ENCODE data around the gene NSUN6.
"Not testable (repeated sequence)": the region's sequence is repeated elsewhere in the genome, so short reads cannot be mapped to it uniquely, and the experiment has no call there.

NSUN6 gene

DNA sequence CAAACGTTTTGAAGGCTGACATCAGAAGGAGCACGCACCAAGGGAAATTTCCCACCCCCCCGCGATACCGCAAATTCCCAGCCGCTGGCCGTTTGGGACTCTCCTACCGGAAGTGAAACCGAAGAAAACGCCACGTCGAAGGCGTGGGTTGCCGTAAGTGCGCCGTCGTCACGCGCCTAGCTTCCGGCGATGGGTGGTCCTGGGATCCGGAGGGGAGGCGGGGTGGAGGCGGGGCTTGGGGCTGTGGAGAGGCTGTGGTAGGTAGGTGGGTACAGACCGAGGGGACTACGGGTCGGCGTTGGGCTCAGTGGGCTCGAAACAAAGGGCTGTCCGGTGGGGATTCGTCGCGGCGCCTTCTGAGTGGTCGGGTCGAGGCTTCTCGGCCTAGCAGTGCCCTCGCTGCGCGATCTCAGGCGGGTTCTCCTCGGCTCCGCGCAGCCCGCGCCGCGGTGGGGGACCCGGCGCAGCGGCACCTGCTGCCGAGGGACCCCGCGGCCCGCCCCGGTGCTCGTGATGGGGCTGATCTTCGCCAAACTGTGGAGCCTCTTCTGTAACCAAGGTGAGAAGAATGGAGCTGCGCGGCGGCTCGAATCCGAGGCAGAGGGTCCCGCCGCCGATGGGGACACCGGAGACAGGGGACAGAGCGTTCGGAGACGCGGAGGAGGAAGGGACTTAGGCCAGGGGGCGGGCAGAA, 7.9 kb upstream of the NSUN6 start, which contains the start of gene ARL5B:
Gene ARL5B (plus strand): TSS at position 307 of the 694 bp plus-strand sequence. CDS start 207 bp downstream, at position 514.
- peak; percentile 98 for DNase-seq (ENCODE audit: low spot score)

DNA sequence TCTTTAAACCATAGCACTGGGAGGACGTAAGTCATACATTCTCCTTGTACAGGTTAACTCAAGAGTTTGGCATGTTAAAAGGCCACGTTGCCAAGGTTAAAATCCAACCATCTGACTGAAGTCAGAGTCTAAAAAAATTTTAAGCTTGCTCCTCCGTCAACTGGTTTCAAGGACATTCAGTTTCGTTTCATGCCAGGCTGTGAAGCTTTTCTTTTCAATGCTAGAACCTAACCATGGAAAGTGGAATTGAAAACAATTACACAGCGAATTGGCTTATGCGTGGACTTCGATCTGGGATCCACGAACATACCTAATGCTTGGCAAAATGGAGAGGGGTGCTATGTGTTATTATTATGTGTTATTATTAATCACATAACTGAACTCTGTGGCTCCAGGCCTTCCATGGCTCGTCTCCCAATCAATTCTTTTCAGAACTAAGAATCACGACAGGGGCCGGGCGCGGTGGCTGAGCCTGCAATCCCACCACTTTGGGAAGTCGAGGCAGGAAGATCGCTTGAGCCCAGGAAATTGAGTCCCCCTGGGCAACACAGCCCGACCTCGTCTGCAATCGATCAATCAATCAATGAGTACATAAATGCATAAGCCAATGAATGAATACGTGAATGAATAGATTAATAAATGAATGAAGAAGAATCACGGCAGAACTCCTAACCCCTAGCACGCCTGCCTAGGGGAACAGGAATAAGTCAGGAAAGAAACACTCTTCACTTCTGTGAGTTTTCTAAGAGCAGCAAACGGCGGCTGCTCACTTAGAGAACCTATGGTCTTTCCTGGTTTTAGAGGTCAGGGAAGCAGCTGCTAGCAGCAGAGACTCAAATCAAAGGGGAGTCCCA, 7.1 kb upstream of the NSUN6 start:
- peak; percentile 66 for DNase-seq (ENCODE audit: low spot score)

DNA sequence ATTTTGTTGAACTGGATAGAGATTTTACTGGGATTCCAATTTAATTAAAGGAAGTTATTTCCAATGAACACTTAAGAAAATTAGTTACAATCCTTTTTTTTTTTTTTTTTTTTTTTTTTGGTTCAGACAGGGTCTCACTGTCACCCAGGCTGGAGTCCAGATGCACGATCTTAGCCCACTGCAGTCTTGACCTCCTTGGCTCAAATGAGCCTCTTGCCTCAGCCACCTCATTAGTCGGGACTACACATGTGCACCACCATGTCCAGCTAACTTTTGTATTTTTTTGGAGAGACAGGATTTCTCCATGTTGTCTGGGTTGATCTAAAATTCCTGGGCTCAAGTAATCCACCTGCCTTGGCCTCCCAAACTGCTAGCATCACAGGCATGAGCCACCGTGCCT, 5.3 kb upstream of the NSUN6 start:
- no peak for DNase-seq (ENCODE audit: low spot score)

DNA sequence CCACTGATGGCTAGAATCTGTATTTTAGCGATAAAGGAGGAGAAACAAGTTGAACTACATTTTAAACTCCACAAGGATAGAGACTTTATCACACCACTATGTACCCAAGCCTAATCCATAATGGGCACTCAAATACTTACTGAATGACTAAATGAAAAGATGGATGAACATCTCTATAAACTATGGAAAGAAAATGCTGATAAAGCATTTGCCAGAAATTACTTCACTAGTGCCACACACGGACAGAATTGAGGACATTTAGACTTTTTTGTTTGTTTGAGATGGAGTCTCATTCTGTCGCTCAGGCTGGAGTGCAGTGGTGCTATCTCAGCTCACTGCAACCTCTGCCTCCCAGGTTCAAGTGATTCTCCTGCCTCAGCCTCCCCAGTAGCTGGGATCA, 1.7 kb upstream of the NSUN6 start:
- DNase-seq (ENCODE audit: low spot score), result no peak

DNA sequence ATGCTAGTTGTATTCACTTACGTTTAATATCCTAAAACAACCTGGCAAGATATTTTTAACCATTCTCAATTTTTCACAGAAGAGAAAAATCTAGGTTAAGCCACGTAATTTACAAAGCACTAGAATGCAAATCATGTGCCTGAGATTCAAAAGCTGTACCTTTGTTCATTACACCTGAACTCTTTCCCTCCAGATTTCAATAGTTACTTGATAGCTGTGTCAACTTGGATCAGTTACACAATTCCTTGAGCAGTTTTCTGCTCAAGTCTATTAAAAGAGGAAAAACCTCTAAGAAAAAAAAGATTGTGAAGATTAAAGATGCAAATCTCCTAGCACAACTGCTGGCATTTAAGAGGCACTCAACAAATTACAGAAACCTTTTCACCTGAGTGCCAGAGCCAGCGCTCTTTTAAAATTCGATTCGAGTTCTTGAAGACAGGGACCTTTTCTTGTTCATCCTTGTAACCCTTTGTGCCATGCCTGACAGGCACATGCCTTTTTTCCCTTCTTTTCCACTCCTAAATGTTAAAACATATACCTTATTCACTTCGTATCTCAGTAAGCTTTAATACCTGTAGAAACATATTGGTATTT, 886 bp downstream of the NSUN6 start:
- no peak for DNase-seq (ENCODE audit: low spot score)

DNA sequence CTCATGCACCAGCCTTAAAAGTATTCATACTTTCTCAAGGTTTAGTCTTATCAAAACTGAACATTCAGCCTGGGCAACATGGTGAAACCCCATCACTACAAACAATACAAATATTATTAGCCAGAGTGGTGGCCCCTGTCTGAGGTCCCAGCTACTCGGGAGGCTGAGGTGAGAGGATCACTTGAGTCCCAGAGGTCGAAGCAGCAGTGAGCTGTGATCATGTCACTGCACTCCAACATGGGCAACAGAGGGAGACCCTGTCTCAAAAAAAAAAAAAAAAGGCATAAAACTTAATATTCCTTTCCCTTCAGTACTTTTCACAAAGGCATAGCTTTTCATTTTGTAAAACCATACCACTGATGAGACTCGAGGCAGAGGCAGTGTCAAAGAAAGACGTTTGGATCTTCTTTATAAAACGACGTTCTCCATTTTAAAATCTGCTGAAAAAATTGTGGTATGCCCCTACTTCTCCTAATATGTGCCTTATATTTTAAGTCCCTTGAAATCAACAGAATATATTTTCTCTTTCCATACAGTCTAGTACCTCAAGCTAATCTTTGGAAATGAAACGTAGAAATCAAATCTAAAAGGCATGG, 1.9 kb downstream of the NSUN6 start:
- no peak for DNase-seq (ENCODE audit: low spot score)

DNA sequence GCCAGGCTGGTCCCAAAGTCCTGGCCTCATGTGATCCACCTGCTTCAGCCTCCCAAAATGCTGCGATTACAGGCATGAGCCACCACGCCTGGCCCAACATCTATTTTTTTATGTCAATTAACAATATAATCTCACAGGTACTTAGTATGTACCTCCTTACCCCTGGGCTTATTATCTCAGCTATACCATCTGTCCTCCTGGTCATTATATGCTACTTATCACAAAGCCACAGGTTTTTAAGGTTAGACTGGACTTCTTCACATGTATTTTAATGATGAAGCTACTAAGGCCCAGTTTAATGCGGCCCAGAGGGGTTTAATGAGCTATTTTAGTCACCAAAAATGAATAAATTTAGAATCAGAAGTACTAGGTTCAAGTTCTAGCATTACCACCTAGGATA, 3.4 kb downstream of the NSUN6 start:
- DNase-seq (ENCODE audit: low spot score), result no peak

DNA sequence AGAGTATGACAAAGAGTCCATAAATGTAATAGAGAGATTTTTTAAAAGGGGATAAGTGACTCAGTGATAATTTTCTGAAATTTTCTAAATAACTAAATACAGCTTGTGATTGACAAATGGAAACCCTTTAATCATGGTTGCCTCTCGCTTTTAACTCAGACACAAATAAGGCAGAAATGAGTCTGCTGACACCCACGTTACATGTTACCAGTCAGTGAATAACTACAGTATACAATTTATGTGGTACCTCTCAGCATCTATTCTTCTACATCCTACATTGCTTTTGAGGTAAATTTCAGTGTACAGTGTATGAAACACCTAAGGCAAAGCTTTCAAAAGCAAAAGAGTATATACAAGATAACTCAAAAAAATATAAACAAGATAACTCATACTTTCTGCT, 4.2 kb downstream of the NSUN6 start:
- no peak for DNase-seq (ENCODE audit: low spot score)

DNA sequence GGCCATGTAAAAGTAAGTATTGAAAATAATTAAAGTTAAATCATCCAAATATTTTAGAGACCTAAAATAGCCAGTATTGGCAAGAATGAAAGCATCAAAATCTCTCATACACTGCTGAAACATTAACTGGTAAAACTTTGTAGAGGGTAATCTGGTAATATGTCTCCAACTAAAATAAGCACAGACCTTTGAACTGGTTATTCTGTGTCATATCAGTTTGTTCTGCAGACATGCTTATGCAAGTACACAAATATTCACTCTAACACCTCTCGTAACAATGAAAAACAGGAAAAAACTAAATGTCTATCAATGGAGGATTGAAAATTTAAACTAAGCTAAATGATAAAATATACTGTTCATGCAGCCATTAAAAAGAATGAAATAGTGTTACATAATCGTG, 11.7 kb downstream of the NSUN6 start:
- not testable (repeated sequence) for DNase-seq (ENCODE audit: low spot score)

DNA sequence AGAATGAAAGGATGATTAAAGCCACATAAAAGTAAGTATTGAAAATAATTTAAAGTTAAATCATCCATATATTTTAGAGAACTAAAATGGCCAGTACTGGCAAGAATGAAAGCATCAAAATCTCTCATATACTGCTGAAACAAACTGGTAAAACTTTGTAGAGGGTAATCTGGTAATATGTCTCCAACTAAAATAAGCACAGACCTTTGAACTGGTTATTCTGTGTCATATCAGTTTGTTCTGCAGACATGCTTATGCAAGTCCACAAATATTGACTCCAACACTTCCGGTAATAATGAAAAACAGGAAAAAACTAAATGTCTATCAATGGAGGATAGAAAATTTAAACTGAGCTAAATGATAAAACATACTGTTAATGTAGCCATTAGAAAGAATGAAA, 14.0 kb downstream of the NSUN6 start:
- not testable (repeated sequence) for DNase-seq (ENCODE audit: low spot score)

DNA sequence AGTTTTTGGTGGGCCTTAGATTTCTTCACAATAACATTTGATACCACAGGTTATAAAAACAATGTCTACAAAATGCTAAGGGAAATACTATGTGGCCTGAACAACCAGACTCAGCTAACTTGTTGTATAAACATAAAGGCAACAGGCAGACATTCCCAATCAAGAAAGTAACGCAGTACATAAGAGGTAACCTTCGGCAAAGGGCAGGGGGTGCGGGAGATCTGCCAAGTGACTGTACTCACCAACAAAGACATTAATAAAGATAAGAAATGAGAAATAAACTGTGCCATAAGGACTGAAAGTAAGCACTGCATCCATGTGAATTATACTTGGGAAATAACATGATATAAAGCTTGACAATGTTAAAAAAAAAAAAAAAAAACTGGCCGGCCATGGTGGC, 15.4 kb downstream of the NSUN6 start:
- DNase-seq (ENCODE audit: low spot score), result no peak

DNA sequence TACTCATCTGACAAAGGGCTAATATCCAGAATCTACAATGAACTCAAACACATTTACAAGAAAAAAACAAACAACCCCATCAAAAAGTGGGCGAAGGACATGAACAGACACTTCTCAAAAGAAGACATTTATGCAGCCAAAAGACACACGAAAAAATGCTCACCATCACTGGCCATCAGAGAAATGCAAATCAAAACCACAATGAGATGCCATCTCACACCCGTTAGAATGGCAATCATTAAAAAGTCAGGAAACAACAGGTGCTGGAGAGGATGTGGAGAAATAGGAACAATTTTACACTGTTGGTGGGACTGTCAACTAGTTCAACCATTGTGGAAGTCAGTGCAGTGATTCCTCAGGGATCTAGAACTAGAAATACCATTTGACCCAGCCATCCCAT, 18.9 kb downstream of the NSUN6 start:
- not testable (repeated sequence) for DNase-seq (ENCODE audit: low spot score)

DNA sequence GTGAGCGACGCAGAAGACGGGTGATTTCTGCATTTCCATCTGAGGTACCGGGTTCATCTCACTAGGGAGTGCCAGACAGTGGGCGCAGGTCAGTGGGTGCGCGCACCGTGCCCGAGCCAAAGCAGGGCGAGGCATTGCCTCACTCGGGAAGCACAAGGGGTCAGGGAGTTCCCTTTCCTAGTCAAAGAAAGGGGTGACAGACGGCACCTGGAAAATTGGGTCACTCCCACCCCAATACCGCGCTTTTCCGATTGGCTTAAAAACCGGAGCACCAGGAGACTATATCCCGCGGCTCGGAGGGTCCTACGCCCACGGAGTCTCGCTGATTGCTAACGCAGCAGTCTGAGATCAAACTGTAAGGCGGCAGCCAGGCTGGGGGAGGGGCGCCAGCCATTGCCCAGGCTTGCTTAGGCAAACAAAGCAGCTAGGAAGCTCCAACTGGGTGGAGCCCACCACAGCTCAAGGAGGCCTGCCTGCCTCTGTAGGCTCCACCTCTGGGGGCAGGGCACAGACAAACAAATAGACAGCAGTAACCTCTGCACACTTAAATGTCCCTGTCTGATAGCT, 23.9 kb downstream of the NSUN6 start:
- DNase-seq (ENCODE audit: low spot score), result peak; percentile 71

DNA sequence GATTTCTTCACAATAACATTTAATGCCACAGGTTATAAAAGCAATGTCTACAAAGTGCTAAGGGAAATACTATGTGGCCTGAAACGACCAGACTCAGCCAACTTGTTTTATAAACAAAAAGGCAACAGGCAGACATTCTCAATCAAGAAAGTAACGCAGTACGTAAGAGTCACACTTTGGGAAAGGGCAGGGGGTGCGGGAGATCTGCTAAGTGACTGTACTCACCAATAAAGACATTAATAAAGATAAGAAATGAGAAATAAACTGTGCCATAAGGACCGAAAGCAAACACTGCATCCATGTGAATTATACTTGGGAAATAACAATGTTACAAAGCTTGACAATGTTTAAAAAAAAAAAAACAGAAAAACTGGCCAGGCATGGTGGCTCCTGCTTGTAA, 25.5 kb downstream of the NSUN6 start:
- no peak for DNase-seq (ENCODE audit: low spot score)

DNA sequence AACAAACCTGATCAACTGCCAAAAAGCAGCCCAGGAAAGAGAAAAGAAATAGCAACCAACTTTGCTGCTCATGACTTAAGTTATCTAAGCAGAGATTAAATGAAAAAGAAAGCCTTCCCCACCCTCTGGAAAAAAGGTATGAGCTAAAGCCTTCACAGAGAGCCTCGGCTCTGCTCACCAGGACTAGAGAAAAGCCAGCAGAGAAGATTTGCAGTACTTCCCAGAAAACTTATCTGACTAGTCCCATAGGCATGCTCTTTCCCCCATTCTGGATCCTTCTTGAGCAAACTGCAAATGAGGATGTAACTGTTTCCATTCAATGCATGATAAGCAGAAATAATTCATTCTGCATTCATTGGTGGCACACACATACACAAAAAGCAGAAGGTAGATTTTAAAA, 27.7 kb downstream of the NSUN6 start:
- not testable (repeated sequence) for DNase-seq (ENCODE audit: low spot score)

DNA sequence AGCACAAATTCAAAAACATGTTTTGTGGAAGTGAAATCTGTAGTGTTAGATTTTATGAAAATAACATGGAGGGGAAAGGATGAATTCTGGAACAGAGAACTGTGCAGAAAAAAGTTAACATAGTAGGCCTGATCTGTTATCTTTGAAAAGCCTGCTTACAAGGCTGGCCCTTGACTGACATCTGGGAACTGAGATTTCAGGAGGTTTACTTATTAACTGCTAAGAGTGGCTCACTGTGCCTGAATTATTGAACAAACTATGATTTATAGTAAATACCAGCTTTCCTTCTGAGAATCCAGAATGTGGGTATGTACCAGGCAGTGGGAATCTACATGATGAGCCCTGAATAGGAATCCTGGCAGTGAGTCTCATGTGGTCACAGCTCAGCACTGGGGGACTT, 30.5 kb downstream of the NSUN6 start:
- no peak for DNase-seq (ENCODE audit: low spot score)

DNA sequence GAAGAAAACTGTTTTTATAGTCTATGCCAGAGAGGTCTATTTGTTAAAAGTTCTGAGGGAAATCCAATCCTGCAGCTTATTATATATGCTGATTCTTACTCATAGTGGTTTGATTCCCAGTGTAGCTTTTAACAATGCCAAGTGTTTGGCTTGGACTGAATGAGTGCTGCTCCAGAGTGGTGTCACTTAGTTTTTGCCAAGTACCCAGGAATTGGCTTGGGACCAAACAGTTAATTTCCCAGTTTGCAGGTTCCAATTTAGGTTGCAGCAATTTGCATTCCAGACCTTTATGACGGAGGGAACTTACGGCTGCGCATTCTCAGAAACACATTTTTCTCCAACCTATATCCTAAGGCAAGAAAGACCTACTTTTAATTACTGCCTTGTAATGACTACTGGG, 32.4 kb downstream of the NSUN6 start:
- DNase-seq (ENCODE audit: low spot score), result no peak

DNA sequence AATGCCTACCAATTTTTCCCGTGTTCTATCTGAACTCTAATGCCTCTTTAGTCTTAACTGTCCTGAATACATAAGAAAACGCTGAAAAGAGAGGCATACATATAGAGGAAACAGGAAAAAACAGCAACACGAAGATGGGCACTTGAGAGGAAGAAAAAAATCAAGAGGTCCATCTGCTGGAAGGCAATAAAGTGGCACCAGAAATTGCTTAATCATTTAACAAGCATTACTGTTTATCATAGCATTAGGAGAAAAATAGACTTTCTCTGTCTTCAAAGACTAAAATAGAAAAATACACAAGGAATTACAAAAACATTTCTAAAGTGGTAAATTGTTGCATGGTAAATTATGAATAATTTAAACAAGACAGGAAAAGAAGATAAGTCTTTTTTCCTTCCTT, 35.0 kb downstream of the NSUN6 start:
- DNase-seq (ENCODE audit: low spot score), result no peak

DNA sequence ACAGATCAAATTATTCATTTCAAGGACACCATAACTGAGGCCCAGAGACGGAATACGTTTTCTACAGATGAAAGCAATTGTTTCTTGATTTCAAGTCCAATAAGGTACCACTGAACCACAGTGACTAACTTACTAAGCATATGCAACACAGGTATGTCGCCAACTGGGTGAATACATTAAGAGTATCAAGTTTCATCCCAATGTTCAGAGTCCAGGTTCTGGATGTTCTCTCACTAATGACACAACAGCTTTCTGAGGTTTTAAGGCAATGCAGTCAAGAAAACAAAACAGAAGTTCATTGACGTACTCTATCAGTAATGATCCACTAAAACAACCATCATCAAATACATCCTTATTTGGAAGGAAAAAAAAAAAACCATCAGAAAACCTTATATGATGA, 35.8 kb downstream of the NSUN6 start:
- no peak for DNase-seq (ENCODE audit: low spot score)

DNA sequence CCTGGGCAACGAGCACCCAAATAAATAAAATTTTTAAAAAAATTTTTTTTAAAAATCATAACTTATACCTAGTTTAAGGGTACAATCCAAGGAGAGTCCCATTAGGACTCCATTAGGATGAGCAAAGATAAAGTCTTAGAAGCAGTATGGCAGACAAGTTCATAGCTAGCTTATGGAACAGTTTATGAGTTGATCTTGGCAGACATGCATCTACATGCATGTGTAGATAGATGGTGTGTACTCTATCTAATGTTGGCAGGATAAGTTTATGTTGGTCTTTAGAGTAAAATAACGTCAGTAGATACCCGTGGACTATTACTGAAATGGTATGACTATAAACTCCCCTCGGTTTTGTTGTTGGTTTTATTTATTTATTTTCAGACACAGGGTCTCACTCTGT, 40.2 kb downstream of the NSUN6 start:
- DNase-seq (ENCODE audit: low spot score), result no peak

DNA sequence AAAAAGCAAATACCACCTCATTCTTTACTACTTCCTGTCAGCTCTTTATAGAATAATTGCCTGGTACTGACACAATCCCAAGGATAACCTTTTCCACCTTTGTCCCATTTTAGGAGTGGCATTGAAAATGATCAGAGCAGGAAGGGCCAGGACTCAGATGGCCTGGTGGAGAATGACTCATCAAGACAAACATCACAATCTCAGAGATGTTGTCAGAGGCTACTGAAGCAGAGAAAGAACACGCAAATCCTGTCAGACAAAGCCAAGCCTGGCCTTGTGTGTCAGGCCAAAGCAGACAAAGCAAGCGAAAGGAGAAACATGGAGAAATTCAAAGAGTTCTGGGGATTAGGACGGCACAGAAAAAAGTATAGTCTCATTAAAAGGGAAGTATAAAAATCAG, 40.9 kb downstream of the NSUN6 start:
- DNase-seq (ENCODE audit: low spot score), result no peak

DNA sequence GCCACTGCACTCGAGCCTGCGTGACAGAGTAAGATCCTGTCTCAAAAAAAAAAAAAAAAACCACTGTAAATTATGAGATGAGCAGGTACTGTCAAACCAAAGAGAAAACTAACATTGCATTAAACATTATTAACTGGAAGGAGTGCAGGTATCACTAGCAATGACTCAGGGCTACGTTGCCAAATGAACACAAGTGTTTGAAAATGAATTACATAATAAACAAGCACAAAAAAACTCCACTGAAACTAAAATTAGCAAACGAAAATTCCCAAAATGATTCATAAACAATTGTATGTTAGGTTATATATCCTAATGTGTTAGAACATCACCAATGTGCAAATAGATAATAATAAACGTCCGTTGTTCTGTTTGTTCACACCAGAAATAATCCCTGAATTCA, 42.8 kb downstream of the NSUN6 start:
- DNase-seq (ENCODE audit: low spot score), result no peak
